Measurements from ENCODE around the gene VAV2.

GRCh38 chr9:133713960-133714495 lies 278.1 kb downstream of the VAV2 start:
- no peak for TF ChIP-seq CTCF (IDR thresholded peaks at IDR 0.05)
- TF ChIP-seq POLR2AphosphoS5 (IDR thresholded peaks at IDR 0.05) = no peak

Data from breast epithelium (tissue), 3 donors.